NCI-H187 treated with DMSO at 0.1 percent for 48 hours (cell line): ENCODE results near the gene KIF26B.

ENCODE experiments used
- DNase-seq: peaks from one replicate; lab custom pipeline; 2025; lab: John Stamatoyannopoulos, UW

KIF26B gene

DNA sequence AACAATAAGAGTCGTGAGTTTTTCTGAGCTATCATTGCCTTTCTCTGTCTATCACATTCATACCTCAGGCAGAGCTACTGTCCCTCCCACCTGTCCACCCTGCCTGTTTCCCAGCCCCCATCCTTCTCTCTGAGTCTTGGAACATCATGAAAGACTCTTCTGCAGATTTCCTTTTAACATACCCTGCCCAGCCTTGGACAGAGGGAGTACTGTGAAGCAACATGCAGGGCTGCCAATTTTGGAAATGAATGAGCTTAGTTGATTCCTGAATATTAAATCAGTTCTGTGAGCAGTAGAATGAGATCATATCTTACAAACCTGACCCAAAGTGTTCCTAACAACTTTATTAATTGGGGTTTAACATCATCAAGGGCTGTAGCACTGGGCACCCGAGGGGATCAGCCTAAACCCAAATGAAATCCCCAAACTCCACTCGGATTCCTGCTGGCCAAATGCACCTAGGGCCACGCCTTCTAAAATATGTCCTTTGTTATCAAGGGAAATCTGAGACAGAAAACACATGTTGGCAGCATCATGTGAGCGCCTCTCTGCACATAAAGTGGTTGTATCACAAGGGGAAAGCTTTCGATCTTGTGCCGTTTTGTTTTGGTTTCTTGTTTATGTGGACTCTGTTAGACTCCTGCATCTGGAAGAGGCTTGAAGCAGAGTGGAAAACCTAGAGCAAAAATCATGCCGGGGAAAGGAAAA, 357.6 kb downstream of the KIF26B start:
- no peak for DNase-seq

DNA sequence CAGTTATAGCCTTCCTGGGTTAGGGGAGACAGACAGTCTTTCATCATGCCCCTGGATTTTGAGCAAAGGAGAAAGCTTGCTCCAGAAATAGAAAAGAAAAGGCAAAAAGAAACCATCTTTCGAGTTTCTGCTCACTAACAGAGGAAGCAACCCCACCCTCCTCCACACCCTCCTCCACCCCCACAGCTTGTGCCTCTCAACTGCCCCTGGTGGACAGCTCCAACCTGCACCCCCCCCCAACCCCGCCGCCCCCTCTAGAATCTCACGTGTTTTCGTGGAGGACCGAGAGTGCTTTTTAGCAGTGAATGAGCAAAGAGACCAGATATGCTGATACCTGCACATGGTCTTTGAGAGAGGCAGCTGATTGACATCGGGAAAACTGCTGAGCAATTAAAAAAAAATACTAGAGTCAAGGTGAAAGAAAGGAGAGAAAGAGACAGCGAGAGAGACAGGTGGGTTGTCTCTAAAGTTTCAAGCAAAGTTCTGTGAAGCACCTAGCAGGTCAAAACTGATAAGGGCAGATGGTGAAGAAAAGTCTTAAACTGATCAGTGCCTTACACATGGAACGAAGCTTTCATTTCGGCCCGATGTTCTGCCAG, 358.3 kb downstream of the KIF26B start:
- DNase-seq = no peak

DNA sequence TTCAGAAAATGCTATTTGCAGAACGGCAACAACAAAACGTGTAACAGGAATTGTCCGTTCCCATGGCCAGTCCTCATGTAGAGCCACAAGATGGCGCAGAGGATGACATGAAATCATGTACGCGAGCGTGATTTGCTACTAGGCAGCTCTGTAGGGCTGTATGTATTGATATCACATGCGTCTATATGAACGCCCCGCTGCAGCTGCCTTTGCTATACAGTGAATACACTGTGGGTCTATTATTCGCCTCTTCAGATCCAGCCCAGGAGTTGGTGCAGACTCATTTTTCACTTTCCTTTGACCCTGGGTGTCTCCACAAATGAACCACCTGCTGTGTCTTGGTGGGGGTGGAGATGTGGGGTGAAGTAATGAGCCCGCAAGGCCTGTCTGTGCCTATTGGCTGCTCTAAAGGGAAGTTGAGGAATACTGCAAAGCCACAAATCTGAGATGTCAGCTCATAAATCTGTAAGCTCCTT, 361.5 kb downstream of the KIF26B start:
- DNase-seq = no peak

DNA sequence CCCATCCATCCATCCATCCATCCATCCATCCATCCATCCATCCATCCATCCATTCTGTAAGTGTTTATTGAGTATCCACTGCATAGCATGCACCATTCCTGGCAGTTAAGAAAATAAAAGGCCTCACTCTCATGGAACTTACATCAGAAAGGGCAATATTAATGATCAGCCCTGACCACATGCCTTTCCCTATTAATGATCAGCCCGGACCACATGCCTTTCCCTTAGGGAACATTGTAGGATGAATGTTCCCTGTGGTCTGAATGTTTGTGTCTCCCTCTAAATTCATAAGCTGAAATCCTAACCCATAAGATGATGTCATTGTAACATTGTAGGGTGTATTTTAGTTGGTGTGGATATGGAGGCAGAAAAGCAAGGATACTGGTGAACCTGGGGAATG, 365.8 kb downstream of the KIF26B start:
- DNase-seq = no peak

DNA sequence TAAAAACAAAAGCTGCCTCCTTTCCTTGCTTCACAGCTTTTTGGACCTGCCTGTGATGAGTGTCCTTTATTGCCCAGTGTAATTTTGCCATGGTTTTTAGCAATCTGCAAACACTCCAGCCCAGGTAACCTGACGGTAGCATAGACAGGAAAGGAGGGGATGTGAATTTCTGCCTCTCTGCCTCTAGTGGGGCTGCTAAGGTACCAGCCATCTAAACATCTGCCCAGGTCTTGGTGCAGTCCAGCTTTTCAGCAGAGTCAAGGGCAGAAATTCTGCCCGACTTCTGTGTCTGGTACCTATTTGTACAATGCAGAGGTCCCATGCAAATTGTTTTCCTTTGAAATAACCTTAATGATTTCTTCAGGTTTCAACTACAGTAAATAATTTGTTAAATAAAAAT, 371.4 kb downstream of the KIF26B start:
- DNase-seq = no peak

- DNase-seq = no peak
These were observed 373.5 kb downstream of the KIF26B start for GRCh38 chr1:245528258-245528635.

GRCh38 chr1:245530937-245531336, 376.2 kb downstream of the KIF26B start:
- DNase-seq = no peak

DNA sequence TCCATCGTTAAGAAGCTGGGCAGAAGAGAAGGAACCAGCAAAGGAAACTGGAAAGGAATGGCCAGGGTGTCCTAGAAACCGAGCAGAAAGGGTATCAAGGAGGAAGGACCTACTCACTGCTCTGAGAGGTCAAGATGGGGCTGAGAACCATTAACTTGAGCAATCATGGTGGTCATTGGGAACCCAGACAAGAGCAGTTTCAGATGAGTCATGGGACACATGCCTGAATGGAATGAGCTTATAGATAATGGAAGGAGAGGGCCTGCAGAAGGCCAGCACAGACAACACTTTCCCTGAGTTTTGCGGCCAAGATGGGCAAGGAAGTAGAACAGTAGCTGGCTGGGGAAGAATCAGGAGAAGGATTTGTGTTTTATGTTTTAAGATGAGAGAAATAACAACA, 383.2 kb downstream of the KIF26B start:
- no peak for DNase-seq

DNA sequence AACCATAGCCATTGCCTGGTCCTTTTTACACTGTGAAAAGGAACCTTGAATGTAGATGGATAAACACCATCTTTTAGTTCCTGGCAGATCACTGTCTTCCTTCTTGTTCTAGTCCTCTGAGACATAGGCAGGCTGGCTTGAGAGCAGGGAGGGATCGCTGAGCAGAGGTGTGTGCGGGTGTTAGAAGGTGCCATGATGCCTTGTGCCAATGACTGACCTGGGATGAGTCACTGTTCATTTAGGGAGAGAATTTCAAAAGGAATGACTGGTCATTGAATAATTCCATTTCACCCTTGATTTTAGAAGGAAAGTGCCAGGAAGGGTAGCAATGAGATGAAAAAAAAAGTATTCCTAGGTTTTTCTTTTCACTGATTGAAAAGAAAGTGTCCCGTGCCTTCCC, 383.9 kb downstream of the KIF26B start:
- DNase-seq = no peak

- DNase-seq = no peak
These were observed 386.6 kb downstream of the KIF26B start for GRCh38 chr1:245541369-245541768.

DNA sequence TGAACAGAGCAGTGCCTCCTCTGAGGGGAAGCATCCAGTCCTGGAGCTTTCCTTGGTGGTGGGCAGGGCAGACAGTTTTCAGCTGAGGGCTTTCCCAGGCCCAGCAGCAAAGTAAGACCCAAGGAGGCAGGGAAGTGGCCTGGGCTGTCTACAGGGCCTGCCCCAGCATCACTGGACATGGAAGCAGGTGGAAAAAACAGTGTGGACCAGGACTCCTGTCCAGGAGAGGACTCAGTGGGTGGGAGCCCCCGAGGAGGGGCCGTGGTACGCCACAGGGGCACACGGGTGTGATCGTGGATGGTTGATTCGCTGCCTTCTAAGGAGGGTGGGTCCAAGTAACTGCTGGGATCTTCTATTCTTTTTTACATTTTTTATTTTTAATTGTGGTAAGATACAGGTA, 387.6 kb downstream of the KIF26B start:
- DNase-seq = no peak

GRCh38 chr1:245544236-245544635, 389.5 kb downstream of the KIF26B start:
- DNase-seq = no peak

DNA sequence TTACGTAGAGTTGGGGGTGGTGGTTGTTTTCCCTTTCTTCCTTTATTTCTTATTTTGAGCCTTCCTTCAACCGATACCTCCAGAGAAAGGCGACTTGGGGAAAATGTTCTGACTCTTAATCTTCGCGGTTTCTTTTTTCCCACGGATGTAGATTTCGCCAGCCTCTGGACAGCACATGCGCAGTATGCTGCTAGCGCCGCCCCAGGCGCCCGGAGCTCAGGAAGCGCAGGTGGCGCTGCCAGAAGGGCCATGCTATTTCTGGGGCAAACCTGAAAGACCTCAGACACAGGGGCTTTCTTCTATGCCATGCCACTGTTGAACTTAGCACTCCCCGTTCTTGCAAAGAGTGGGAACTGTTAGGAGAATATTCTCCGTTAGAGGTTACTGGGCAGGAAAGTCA, 392.1 kb downstream of the KIF26B start:
- no peak for DNase-seq

- DNase-seq = no peak
These were observed 395.4 kb downstream of the KIF26B start for GRCh38 chr1:245549996-245550719.

GRCh38 chr1:245550720-245551043, 395.9 kb downstream of the KIF26B start:
- no peak for DNase-seq

- DNase-seq = no peak
These were observed 396.8 kb downstream of the KIF26B start for GRCh38 chr1:245551536-245551935.

- no peak for DNase-seq
These were observed 397.5 kb downstream of the KIF26B start for GRCh38 chr1:245552331-245552730.

DNA sequence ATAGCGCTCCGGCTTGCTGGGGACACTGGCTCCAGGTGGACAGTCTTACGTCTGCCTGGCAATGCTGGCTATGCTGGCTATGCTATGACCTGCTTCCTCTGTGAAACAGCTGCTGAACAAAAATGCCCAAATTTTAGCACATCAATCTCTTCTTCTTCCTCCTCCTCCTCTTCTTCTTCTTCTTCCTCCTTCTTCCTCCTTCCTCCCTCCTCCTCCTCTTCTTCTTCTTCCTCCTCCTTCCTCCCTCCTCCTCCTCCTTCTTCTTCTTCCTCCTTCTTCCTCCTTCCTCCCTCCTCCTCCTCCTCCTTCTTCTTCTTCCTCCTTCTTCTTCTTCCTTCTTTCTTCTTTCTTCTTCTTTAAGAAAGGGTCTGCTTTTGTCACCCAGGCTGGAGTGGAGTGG, 401.3 kb downstream of the KIF26B start:
- no peak for DNase-seq

GRCh38 chr1:245558069-245558468, 403.3 kb downstream of the KIF26B start:
- DNase-seq = no peak

DNA sequence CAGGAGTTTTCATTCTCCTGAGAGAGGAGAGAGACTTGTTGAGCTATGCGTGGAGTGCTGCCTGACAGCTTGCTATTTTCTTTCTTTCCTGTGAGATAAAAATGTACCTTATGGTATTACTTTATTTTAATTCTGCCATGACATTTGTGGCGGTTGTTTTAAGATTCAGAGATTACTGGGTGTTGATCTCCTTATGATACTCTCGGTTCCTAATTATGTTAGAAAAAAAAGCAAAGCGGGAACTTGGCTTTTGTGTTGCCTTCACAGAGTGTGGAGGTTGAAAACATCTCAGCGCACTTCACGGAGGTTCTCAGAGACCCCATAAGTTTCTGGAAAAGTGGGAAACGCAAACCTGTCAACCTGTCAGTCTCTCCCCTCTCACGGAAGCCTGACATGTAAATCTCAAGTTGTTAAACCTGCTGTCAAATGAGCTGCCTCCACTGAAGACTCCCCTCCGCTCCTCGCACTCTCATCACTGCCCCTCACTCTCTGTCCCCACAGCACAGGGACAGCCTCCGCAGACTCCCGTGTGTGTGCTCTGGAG, 405.6 kb downstream of the KIF26B start:
- no peak for DNase-seq

- DNase-seq = no peak
These were observed 407.0 kb downstream of the KIF26B start for GRCh38 chr1:245561665-245562234.

GRCh38 chr1:245566134-245566533, 411.3 kb downstream of the KIF26B start:
- no peak for DNase-seq

DNA sequence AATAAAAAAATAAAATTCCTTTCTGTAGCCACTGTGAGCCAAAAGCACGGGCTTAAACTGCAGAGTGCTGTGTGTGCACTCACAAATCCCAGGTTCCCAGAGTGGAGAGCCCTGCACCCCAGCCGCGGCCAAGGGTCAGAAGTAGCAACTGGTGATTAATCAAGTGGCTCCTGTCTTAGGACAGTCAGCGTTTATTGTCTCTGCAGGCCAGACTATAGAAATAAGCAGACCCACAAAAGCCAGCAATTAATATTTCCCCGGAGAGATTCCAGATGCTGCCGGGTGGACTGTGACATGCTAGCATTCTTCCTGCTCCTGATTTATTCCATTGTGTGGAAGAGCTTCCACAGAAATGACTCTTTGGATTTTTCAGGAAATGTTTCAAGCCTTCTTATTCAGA, 412.2 kb downstream of the KIF26B start:
- no peak for DNase-seq
